C4-2B (cell line): ENCODE measurements around the gene ANKS1B.
"Not testable (repeated sequence)": the region's sequence is repeated elsewhere in the genome, so short reads cannot be mapped to it uniquely, and the experiment has no call there.

Experiments used
- H3K27ac ChIP-seq: fragments of 450-650 bp; 2 replicates; pipeline ENCODE4 v1.5.1; 2017
- CTCF ChIP-seq: fragments of 450-650 bp; conservative IDR thresholded peaks from 2 replicates; pipeline ENCODE4 v1.5.1; 2017; ENCODE audit warnings: mild to moderate bottlenecking
- ZFX ChIP-seq: fragments of 450-650 bp; IDR thresholded peaks from 2 replicates; pipeline ENCODE4 v1.6.1; 2017

Gene ANKS1B

GRCh38 chr12:99249543-99249942 lies 735.2 kb downstream of the ANKS1B start:
- H3K27ac ChIP-seq, result no peak overlapping the region
- TF ChIP-seq CTCF, result no peak
- TF ChIP-seq ZFX, result no peak

GRCh38 chr12:99237907-99238538 lies 746.7 kb downstream of the ANKS1B start:
- not testable (repeated sequence) for H3K27ac ChIP-seq

GRCh38 chr12:99235381-99235780 lies 749.4 kb downstream of the ANKS1B start:
- TF ChIP-seq CTCF, result no peak
- no peak for TF ChIP-seq ZFX
- no peak overlapping the region for H3K27ac ChIP-seq

GRCh38 chr12:99234702-99235101 lies 750.0 kb downstream of the ANKS1B start:
- TF ChIP-seq CTCF, result no peak
- no peak overlapping the region for H3K27ac ChIP-seq

GRCh38 chr12:99232324-99232723 lies 752.4 kb downstream of the ANKS1B start:
- no peak for TF ChIP-seq ZFX
- no peak for TF ChIP-seq CTCF
- H3K27ac ChIP-seq, result no peak overlapping the region

- TF ChIP-seq CTCF (no peak), ZFX (no peak)
- no peak overlapping the region for H3K27ac ChIP-seq
Observed at GRCh38 chr12:99231031-99231430, 753.7 kb downstream of the ANKS1B start.

- TF ChIP-seq CTCF (no peak), ZFX (no peak)
- no peak overlapping the region for H3K27ac ChIP-seq
Observed at GRCh38 chr12:99224237-99224636, 760.5 kb downstream of the ANKS1B start.

GRCh38 chr12:99223579-99223978 lies 761.2 kb downstream of the ANKS1B start:
- TF ChIP-seq ZFX (no peak), CTCF (no peak)
- no peak overlapping the region for H3K27ac ChIP-seq
